LNCaP clone FGC (cell line): ENCODE measurements around the gene PLCH2.

Experiments
- DNase-seq: peaks from one replicate; pipeline ENCODE4 v3.0.0-alpha.2; 2011; ENCODE audit warnings: low read depth
- H3K4me3 ChIP-seq: 2 replicates; pipeline ENCODE4 v1.5.1; 2011; ENCODE audit warnings: mild to moderate bottlenecking, low read depth, low read length, control low read depth
- CTCF ChIP-seq: IDR thresholded peaks from 2 replicates; pipeline ENCODE4 v1.5.1; 2012; ENCODE audit warnings: mild to moderate bottlenecking; ENCODE audit not compliant: control insufficient read depth, insufficient read depth; ENCODE audit errors: extremely low read depth

The PLCH2 gene

DNA sequence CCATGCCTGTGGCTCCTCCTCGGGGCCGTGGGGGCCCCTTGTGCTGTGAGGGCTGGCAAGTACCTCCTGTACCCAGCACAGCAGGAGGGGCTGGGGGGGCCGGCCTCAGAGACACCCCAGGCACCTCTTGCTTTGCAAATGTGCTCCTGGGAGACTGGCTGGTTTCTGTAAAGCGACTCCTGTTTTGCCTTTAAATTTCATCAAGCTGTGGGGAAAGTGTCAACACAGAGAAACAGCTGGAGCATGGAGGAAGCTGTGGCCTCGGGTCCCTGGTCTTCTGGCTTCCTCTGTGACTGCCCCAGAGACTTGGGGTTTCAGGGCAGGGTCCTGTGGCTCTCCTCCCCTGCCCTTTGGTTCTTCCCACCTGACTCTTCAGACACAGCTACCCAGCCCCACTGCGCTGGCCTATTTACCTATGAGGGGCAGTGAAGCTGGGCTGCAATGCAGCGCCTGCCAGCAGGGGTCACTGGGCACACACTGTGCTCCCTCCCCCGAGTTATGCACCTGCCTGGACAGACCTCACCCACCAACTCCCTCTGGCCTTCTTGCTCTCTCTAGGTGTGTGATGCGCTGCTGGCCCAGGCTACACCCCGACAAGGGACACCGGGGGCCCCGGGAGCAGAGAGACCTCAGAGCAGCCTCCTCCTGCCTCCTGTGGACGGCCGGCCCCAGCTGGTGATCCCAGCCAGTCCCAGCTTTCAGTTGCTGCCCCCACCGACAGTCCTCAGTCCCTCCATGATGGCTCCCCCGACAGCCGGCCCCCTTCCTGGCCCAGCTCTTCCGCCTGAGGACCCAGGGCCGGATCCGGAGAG, 46.1 kb upstream of the PLCH2 start:
- no peak overlapping the region for H3K4me3 ChIP-seq
- TF ChIP-seq CTCF, result no peak
- no peak for DNase-seq

GRCh38 chr1:2430592-2430973, 45.5 kb upstream of the PLCH2 start:
- H3K4me3 ChIP-seq, result no peak overlapping the region
- DNase-seq, result no peak
- TF ChIP-seq CTCF, result no peak

GRCh38 chr1:2431103-2431502, 45.0 kb upstream of the PLCH2 start:
- TF ChIP-seq CTCF, result no peak
- no peak overlapping the region for H3K4me3 ChIP-seq
- DNase-seq, result no peak

DNA sequence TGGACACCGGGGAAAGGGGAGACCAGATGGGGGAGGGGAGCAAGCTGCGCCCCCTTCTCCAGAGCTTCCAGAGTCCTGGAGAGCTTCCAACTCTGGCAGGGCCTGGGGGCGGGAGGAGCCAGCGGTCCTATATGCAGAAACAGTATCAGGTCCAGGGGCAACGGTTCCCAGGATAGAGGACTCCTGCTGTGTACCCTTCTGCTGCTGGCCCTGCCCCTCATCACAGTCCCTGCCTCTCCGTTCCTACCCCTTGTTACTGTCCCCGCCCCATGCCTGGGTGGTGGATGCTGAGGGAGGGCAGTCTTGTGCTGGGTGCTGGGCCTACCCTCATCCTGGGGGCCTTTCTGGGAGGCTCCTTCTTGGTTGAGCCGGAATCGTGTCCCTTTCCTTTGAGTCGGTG, 44.6 kb upstream of the PLCH2 start:
- no peak for TF ChIP-seq CTCF
- no peak for DNase-seq
- no peak overlapping the region for H3K4me3 ChIP-seq

DNA sequence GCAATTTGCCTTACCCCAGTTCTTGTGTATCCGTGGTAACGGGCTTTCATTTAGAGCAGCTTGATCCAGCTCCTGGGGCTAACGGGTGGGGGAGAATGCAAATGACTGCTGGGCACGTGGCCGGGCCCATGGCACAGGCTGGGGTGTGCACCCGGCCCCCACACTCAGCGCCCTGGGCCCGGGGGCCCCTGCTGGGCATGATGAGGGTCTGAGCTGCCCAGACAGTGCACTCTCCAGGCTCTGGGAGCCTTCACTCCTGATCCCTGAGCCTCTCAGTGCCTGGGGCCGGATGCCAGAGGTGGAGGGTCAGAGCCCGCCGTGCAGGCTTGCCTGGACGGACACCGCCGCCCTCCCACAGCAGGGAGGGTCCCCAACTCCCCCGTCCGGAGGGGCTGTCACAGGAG, 43.6 kb upstream of the PLCH2 start:
- TF ChIP-seq CTCF, result no peak
- no peak for DNase-seq
- H3K4me3 ChIP-seq, result no peak overlapping the region

GRCh38 chr1:2433196-2433595, 42.9 kb upstream of the PLCH2 start:
- no peak overlapping the region for H3K4me3 ChIP-seq
- no peak for TF ChIP-seq CTCF

More at GRCh38 chr1:2433196-2433595, 42.9 kb upstream of the PLCH2 start:
- no peak for DNase-seq
